AML-193 (cell line): ENCODE results near the gene SELENOM.
A peak's percentile ranks its signal among the peaks of the same experiment; 100 is the strongest.

Experiments used
- DNase-seq, 2 experiments: peaks; one replicate each; lab custom pipeline; 2025; lab: John Stamatoyannopoulos, UW

The SELENOM gene

GRCh38 chr22:31091106-31091975 is 16.0 kb downstream of the SELENOM start:
- no peak for DNase-seq

- no peak for DNase-seq
These were observed 16.9 kb downstream of the SELENOM start for GRCh38 chr22:31090217-31091085.

- peak in 1 of 2 experiments; percentile 29 for DNase-seq
These were observed 17.9 kb downstream of the SELENOM start for GRCh38 chr22:31089160-31090100.

GRCh38 chr22:31088233-31088986 is 19.0 kb downstream of the SELENOM start:
- no peak for DNase-seq

GRCh38 chr22:31087744-31088215 is 19.6 kb downstream of the SELENOM start:
- no peak for DNase-seq

- DNase-seq: no peak
These were observed 20.6 kb downstream of the SELENOM start for GRCh38 chr22:31086703-31087330.

GRCh38 chr22:31085928-31086327 is 21.4 kb downstream of the SELENOM start:
- no peak for DNase-seq

- no peak for DNase-seq
These were observed 21.9 kb downstream of the SELENOM start for GRCh38 chr22:31085493-31085824.

GRCh38 chr22:31084811-31085492 is 22.4 kb downstream of the SELENOM start:
- DNase-seq: peak; percentile 59 to 66

GRCh38 chr22:31083923-31084810 is 23.2 kb downstream of the SELENOM start:
- peak in 1 of 2 experiments; percentile 34 for DNase-seq

- DNase-seq: no peak
These were observed 24.0 kb downstream of the SELENOM start for GRCh38 chr22:31083377-31083768.

- DNase-seq: peak in 1 of 2 experiments; percentile 13
These were observed 24.6 kb downstream of the SELENOM start for GRCh38 chr22:31082606-31083376.

- no peak for DNase-seq
These were observed 25.3 kb downstream of the SELENOM start for GRCh38 chr22:31081963-31082605.

GRCh38 chr22:31080848-31081649 is 26.3 kb downstream of the SELENOM start, which contains the start of gene SMTN:
Gene SMTN (plus strand): TSS chr22:31081318. CDS start chr22:31083259, 1,941 bp downstream.
- peak; percentile 67 to 77 for DNase-seq

- no peak for DNase-seq
These were observed 27.1 kb downstream of the SELENOM start for GRCh38 chr22:31080164-31080847.

GRCh38 chr22:31079095-31079642 is 28.2 kb downstream of the SELENOM start:
- no peak for DNase-seq
